Measurements from ENCODE around the gene NDUFS6.

NDUFS6 gene

DNA sequence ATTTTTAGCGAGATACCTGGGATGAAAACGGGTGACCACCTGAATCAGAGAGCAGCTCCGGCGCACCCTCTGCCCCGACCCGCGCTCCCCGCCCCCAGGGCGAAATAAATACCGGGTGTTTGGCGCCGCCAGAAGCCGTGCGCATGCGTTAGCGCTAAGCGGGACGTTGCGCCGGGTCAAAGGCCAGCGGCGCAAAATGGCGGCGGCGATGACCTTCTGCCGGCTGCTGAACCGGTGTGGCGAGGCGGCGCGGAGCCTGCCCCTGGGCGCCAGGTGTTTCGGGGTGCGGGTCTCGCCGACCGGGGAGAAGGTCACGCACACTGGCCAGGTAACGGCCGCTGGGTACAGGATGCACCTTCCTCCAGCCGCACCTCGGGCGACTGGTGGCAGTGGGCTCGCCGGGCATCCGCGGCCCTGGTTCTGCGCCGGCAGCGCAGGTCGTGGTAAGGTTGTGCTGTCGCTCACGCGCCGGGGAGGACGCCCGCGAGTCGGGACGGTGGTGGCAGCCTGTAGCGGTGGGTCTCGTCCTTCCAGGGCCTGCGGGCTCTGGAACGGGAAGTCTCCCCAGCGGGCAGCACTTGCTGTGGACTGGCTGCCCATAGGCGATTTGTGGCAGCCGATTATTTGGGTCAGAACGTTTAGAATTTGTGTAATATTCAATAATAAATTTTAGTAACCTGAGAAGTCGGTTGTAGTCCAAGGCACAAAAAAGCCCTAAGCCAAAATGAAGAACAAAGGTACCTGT is at the start of gene NDUFS6:
NDUFS6 (plus strand) TSS at position 186 of the 745 bp plus-strand sequence; CDS start at position 197, 11 bp downstream.
- H3K27ac ChIP-seq (ENCODE audit: low read depth, low read length): peak within 1 kb of the TSS; percentile 79
- no peaks in the 10 kb centered on the region for H3K9me3 ChIP-seq (ENCODE audit: control insufficient read depth in 5 of 5, low read length in 5 of 5)
- H3K4me1 ChIP-seq (ENCODE audit: control insufficient read depth in 5 of 5, insufficient read depth in 5 of 5, low read length in 5 of 5): peaks cover 4 to 45% (median 30%) of the 10 kb centered on the region in 5 donors
- H3K9ac ChIP-seq (ENCODE audit: low read length in 5 of 5): peak within 1 kb of the TSS; percentile 78 to 93 (median 85)
- no peaks in the 10 kb centered on the region for H3K27me3 ChIP-seq (ENCODE audit: control insufficient read depth in 5 of 5, insufficient read depth in 4 of 5, low read length in 5 of 5)
- H3K36me3 ChIP-seq (ENCODE audit: control insufficient read depth in 5 of 5, insufficient read depth in 5 of 5, low read length in 5 of 5): peaks cover 10 to 57% (median 53%) of the 10 kb centered on the region in 5 donors
- peak within 1 kb of the TSS; percentile 87 to 97 (median 90) for H3K4me3 ChIP-seq (ENCODE audit: low read depth in 1 of 5, low read length in 5 of 5)

- no peaks in the 10 kb centered on the region for H3K9me3 ChIP-seq (ENCODE audit: control insufficient read depth in 5 of 5, low read length in 5 of 5)
- no peaks in the 10 kb centered on the region for H3K36me3 ChIP-seq (ENCODE audit: control insufficient read depth in 5 of 5, insufficient read depth in 5 of 5, low read length in 5 of 5)
- no peak overlapping the region for H3K9ac ChIP-seq (ENCODE audit: low read length in 5 of 5)
- no peak overlapping the region for H3K4me3 ChIP-seq (ENCODE audit: low read depth in 1 of 5, low read length in 5 of 5)
- no peaks in the 10 kb centered on the region for H3K4me1 ChIP-seq (ENCODE audit: control insufficient read depth in 5 of 5, insufficient read depth in 5 of 5, low read length in 5 of 5)
- no peak overlapping the region for H3K27ac ChIP-seq (ENCODE audit: low read depth, low read length)
- peaks cover 3 to 25% (median 9%) of the 10 kb centered on the region in 5 donors for H3K27me3 ChIP-seq (ENCODE audit: control insufficient read depth in 5 of 5, insufficient read depth in 4 of 5, low read length in 5 of 5)
Observed at GRCh38 chr5:1751864-1752822, 49.1 kb upstream of the NDUFS6 start.

DNA sequence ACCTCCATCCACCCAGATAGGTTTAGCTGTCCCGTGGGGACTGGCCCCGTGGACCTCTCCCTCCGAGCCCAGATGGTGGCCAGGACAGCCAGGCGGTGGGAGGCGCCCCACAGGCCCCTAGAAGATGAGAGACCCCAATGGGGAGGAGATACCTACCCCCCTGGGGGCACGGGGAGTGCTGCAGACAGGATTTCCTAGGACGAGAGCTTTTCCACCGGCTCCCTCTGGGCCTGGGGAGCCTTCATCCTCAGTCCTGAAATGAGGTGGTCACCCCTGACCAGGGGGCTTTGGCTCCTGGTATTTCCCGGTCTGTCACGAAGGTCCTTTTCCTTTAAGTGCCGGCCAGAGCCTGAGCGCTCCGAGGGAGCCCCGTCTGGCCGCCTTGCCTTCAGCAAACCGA is 48.3 kb upstream of the NDUFS6 start:
- Histone ChIP-seq H3K4me1 (ENCODE audit: control insufficient read depth in 5 of 5, insufficient read depth in 5 of 5, low read length in 5 of 5) (no peaks in the 10 kb centered on the region), H3K27ac (ENCODE audit: low read depth, low read length) (no peak overlapping the region), H3K4me3 (ENCODE audit: low read depth in 1 of 5, low read length in 5 of 5) (no peak overlapping the region), H3K27me3 (ENCODE audit: control insufficient read depth in 5 of 5, insufficient read depth in 4 of 5, low read length in 5 of 5) (peaks cover 3 to 28% (median 13%) of the 10 kb centered on the region in 5 donors), H3K9ac (ENCODE audit: low read length in 5 of 5) (no peak overlapping the region), H3K36me3 (ENCODE audit: control insufficient read depth in 5 of 5, insufficient read depth in 5 of 5, low read length in 5 of 5) (no peaks in the 10 kb centered on the region), H3K9me3 (ENCODE audit: control insufficient read depth in 5 of 5, low read length in 5 of 5) (no peaks in the 10 kb centered on the region)

DNA sequence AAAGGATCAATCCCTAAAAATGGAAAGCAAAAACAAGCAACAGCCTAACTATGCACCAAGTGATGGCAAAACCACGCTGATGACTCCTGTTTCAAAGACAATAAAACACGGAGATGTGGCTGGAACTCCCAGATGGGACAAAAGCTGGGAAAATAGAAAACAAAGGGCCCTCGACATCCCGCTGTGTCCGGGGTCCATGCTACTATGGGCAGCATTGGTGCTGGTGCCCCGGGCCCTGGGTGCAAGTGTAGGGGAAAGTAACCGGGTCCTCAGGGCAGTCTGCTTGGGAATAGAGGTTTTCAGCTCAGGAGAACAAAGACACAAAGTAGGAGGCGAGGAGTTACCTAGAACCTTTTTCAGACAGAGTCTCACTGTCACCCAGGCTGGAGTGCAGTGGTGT is 47.7 kb upstream of the NDUFS6 start:
- Histone ChIP-seq H3K4me1 (ENCODE audit: control insufficient read depth in 5 of 5, insufficient read depth in 5 of 5, low read length in 5 of 5) (no peaks in the 10 kb centered on the region), H3K36me3 (ENCODE audit: control insufficient read depth in 5 of 5, insufficient read depth in 5 of 5, low read length in 5 of 5) (no peaks in the 10 kb centered on the region), H3K27me3 (ENCODE audit: control insufficient read depth in 5 of 5, insufficient read depth in 4 of 5, low read length in 5 of 5) (peaks cover 3 to 23% (median 13%) of the 10 kb centered on the region in 5 donors), H3K9ac (ENCODE audit: low read length in 5 of 5) (no peak overlapping the region), H3K9me3 (ENCODE audit: control insufficient read depth in 5 of 5, low read length in 5 of 5) (peaks cover 0 to under 1% (median 0%) of the 10 kb centered on the region in 5 donors), H3K27ac (ENCODE audit: low read depth, low read length) (no peak overlapping the region), H3K4me3 (ENCODE audit: low read depth in 1 of 5, low read length in 5 of 5) (no peak overlapping the region)

DNA sequence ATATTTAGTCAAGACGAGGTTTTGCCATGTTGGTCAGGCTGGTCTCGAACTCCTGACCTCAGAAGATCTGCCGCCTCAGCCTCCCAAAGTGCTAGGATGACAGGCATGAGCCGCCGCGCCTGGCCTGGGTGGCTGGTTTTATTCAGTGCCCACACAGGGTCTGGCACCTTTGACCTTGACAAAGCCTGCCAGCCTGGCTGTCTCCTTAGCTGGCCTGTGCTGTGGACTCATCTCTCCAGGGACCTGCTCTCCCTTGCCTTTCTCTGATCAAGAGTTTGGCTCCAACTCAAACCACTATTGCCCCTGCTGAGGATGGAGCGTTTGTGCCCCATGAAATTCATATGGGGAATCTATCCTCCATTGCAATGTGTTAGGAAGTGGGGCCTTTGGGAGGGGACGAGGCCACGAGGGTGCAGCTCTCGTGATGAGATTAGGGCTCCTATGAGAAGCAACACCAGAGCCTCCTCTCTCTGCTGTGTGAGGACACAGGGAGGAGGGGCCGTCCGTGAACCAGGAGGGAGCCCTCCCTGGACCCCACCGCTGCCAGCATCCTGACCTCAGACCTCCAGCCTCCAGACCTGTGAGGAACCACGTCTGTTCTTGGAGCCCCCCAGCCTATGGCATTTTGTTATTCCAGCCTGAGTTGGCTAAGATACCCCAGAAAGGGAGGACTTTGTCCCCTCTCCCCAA is 46.5 kb upstream of the NDUFS6 start:
- Histone ChIP-seq H3K9me3 (ENCODE audit: control insufficient read depth in 5 of 5, low read length in 5 of 5) (peaks cover 0 to 2% (median 0%) of the 10 kb centered on the region in 5 donors), H3K27me3 (ENCODE audit: control insufficient read depth in 5 of 5, insufficient read depth in 4 of 5, low read length in 5 of 5) (peaks cover 3 to 17% (median 13%) of the 10 kb centered on the region in 5 donors), H3K36me3 (ENCODE audit: control insufficient read depth in 5 of 5, insufficient read depth in 5 of 5, low read length in 5 of 5) (no peaks in the 10 kb centered on the region), H3K9ac (ENCODE audit: low read length in 5 of 5) (no peak overlapping the region), H3K4me1 (ENCODE audit: control insufficient read depth in 5 of 5, insufficient read depth in 5 of 5, low read length in 5 of 5) (no peaks in the 10 kb centered on the region), H3K27ac (ENCODE audit: low read depth, low read length) (no peak overlapping the region), H3K4me3 (ENCODE audit: low read depth in 1 of 5, low read length in 5 of 5) (no peak overlapping the region)

DNA sequence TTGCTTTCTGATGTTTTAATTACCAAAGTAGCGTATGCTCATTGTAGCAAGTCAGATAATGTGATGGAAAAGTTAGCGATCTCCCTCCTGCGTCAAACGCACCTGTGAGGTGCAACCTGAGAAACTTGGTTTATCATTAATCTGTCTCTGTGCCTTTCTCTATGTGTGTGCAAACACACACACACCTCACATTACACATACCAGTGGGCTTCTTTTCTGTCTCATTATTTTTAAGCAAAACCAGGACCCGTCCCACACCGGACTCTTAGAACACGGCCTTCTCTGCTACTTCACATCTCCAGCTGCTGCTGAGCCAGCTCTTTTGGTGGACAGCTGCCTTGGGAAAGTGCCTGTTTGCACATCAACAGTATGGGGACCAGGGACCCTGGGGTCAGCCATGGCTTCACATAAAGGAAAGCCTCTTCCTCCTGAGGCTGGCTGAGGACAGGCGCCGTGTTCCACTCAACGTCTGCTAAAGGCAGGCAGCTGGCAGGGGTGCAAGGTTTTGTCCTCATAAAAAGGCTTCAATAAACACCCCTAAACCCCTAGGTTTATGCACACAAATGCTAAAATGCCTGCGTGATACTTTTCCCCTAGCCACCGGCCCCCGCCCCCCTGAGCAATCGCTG is 45.8 kb upstream of the NDUFS6 start:
- H3K4me3 ChIP-seq (ENCODE audit: low read depth in 1 of 5, low read length in 5 of 5): no peak overlapping the region
- H3K36me3 ChIP-seq (ENCODE audit: control insufficient read depth in 5 of 5, insufficient read depth in 5 of 5, low read length in 5 of 5): no peaks in the 10 kb centered on the region
- H3K9ac ChIP-seq (ENCODE audit: low read length in 5 of 5): no peak overlapping the region
- no peaks in the 10 kb centered on the region for H3K4me1 ChIP-seq (ENCODE audit: control insufficient read depth in 5 of 5, insufficient read depth in 5 of 5, low read length in 5 of 5)
- no peak overlapping the region for H3K27ac ChIP-seq (ENCODE audit: low read depth, low read length)
- H3K27me3 ChIP-seq (ENCODE audit: control insufficient read depth in 5 of 5, insufficient read depth in 4 of 5, low read length in 5 of 5): peaks cover 3 to 17% (median 11%) of the 10 kb centered on the region in 5 donors
- H3K9me3 ChIP-seq (ENCODE audit: control insufficient read depth in 5 of 5, low read length in 5 of 5): peaks cover 0 to 2% (median 0%) of the 10 kb centered on the region in 5 donors

DNA sequence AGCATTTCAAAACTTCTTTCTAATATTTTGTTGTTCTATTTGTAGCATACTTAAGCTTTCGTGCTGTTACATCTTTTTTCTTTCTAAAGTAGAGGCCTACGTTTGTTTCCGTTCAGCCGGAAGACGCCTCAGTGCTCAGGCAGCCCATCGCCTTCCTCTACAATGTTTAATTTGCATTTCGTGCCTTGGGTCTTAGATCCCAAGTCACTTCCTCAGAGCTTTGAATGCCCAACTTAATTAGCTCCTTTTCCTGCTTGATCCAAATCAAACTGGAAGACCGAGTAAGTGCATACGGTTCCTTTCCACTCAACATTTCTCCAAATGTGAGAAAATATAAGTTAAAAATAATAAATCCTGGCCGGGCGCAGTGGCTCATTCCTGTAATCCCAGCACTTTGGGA is 44.7 kb upstream of the NDUFS6 start:
- Histone ChIP-seq H3K4me3 (ENCODE audit: low read depth in 1 of 5, low read length in 5 of 5) (no peak overlapping the region), H3K4me1 (ENCODE audit: control insufficient read depth in 5 of 5, insufficient read depth in 5 of 5, low read length in 5 of 5) (no peaks in the 10 kb centered on the region), H3K9me3 (ENCODE audit: control insufficient read depth in 5 of 5, low read length in 5 of 5) (peaks cover 0 to 2% (median 0%) of the 10 kb centered on the region in 5 donors), H3K27me3 (ENCODE audit: control insufficient read depth in 5 of 5, insufficient read depth in 4 of 5, low read length in 5 of 5) (peaks cover 2 to 14% (median 9%) of the 10 kb centered on the region in 5 donors), H3K36me3 (ENCODE audit: control insufficient read depth in 5 of 5, insufficient read depth in 5 of 5, low read length in 5 of 5) (no peaks in the 10 kb centered on the region), H3K27ac (ENCODE audit: low read depth, low read length) (no peak overlapping the region), H3K9ac (ENCODE audit: low read length in 5 of 5) (no peak overlapping the region)

- H3K4me1 ChIP-seq (ENCODE audit: control insufficient read depth in 5 of 5, insufficient read depth in 5 of 5, low read length in 5 of 5): no peaks in the 10 kb centered on the region
- H3K9ac ChIP-seq (ENCODE audit: low read length in 5 of 5): no peak overlapping the region
- H3K27me3 ChIP-seq (ENCODE audit: control insufficient read depth in 5 of 5, insufficient read depth in 4 of 5, low read length in 5 of 5): peaks cover 0 to 17% (median 8%) of the 10 kb centered on the region in 5 donors
- H3K27ac ChIP-seq (ENCODE audit: low read depth, low read length): no peak overlapping the region
- no peak overlapping the region for H3K4me3 ChIP-seq (ENCODE audit: low read depth in 1 of 5, low read length in 5 of 5)
- peaks cover 0 to 2% (median 0%) of the 10 kb centered on the region in 5 donors for H3K9me3 ChIP-seq (ENCODE audit: control insufficient read depth in 5 of 5, low read length in 5 of 5)
- H3K36me3 ChIP-seq (ENCODE audit: control insufficient read depth in 5 of 5, insufficient read depth in 5 of 5, low read length in 5 of 5): no peaks in the 10 kb centered on the region
Observed at GRCh38 chr5:1757511-1757910, 43.7 kb upstream of the NDUFS6 start.

DNA sequence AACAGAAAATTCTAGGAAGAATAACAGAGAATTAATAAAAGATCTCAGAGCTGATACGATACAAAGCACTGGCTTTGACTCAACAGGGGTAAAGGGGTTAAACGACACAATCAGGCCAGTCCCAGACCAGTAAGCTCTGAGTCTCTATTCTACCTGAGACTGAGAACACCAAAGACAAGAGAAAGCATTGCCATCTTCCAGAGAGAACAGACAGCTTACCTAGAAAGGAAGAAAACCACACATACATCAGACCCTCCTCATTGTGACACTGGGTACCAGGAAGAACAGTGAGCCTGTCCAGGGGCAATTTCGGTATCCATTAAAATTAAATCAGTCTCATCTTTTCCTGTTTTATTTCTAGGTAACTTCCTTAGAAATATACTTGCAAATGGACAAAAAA is 42.6 kb upstream of the NDUFS6 start:
- H3K27me3 ChIP-seq (ENCODE audit: control insufficient read depth in 5 of 5, insufficient read depth in 4 of 5, low read length in 5 of 5): peaks cover 0 to 17% (median 14%) of the 10 kb centered on the region in 5 donors
- no peak overlapping the region for H3K4me3 ChIP-seq (ENCODE audit: low read depth in 1 of 5, low read length in 5 of 5)
- peaks cover 0 to 2% (median 0%) of the 10 kb centered on the region in 5 donors for H3K9me3 ChIP-seq (ENCODE audit: control insufficient read depth in 5 of 5, low read length in 5 of 5)
- no peak overlapping the region for H3K9ac ChIP-seq (ENCODE audit: low read length in 5 of 5)
- H3K4me1 ChIP-seq (ENCODE audit: control insufficient read depth in 5 of 5, insufficient read depth in 5 of 5, low read length in 5 of 5): no peaks in the 10 kb centered on the region
- no peaks in the 10 kb centered on the region for H3K36me3 ChIP-seq (ENCODE audit: control insufficient read depth in 5 of 5, insufficient read depth in 5 of 5, low read length in 5 of 5)
- H3K27ac ChIP-seq (ENCODE audit: low read depth, low read length): no peak overlapping the region
